ENCODE measurements around the gene SLC5A5.

GRCh38 chr19:17866964-17867486 is 4.7 kb upstream of the SLC5A5 start:
- TF ChIP-seq EP300 (IDR thresholded peaks at IDR 0.05; ENCODE audit: borderline replicate concordance) (no peak), REST (IDR thresholded peaks at IDR 0.05; ENCODE audit: low read depth) (no peak)
- TF ChIP-seq, protein P1, sequence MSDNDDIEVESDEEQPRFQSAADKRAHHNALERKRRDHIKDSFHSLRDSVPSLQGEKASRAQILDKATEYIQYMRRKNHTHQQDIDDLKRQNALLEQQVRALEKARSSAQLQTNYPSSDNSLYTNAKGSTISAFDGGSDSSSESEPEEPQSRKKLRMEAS (IDR thresholded peaks at IDR 0.05) = no peak

All from Ishikawa (cell line).